ENCODE results near the gene OR51T1.
"Not testable (repeated sequence)": the region's sequence is repeated elsewhere in the genome, so short reads cannot be mapped to it uniquely, and the experiment has no call there.

OR51T1 gene

DNA sequence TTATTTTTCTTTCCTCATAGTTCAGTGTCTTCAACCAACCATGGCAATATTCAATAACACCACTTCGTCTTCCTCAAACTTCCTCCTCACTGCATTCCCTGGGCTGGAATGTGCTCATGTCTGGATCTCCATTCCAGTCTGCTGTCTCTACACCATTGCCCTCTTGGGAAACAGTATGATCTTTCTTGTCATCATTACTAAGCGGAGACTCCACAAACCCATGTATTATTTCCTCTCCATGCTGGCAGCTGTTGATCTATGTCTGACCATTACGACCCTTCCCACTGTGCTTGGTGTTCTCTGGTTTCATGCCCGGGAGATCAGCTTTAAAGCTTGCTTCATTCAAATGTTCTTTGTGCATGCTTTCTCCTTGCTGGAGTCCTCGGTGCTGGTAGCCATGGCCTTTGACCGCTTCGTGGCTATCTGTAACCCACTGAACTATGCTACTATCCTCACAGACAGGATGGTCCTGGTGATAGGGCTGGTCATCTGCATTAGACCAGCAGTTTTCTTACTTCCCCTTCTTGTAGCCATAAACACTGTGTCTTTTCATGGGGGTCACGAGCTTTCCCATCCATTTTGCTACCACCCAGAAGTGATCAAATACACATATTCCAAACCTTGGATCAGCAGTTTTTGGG is at the start of gene OR51T1:
Gene OR51T1, plus strand, starts transcription at position 41 of the 641 bp plus-strand sequence. Its CDS starts 0 bp downstream, at position 41.
- no peak for DNase-seq

- no peak for DNase-seq
Measured at GRCh38 chr11:4839851-4840549, 41.7 kb upstream of the OR51T1 start.

DNA sequence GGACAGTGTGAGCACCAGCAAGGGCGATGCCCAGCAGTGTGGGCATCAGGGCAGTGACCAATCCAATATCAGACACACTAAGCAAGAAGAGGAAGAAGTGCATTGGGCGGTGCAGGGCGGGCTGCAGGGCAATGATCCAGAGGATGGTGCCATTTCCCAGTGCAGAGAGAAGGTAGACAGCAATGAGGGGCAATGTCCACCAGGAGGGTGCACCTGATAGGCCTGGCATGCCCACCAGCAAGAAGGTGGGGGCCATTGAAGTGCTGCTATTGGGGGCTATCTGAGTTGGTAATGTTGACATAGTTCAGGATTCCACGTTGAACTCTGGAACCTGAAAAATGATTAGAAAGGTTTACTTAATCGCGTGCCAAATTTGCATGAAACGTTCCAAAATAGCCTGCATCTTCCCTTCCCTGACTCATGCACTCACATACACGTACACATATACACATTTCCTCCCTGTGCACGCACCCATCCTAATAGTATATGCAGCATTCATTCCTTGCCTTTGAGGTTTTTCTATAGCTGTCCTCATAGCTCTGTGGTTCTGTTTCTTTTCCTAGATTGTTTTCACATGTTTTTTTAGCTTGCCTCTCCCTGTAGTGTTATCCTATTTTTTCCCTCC is 32.7 kb upstream of the OR51T1 start, which contains the start of gene OR51S1:
Gene OR51S1, minus strand, starts transcription at position 301 of the 625 bp plus-strand sequence. Its CDS starts 0 bp downstream, at position 301.
- no peak for DNase-seq

- no peak for DNase-seq
Measured at GRCh38 chr11:4851033-4851432, 30.7 kb upstream of the OR51T1 start.

DNA sequence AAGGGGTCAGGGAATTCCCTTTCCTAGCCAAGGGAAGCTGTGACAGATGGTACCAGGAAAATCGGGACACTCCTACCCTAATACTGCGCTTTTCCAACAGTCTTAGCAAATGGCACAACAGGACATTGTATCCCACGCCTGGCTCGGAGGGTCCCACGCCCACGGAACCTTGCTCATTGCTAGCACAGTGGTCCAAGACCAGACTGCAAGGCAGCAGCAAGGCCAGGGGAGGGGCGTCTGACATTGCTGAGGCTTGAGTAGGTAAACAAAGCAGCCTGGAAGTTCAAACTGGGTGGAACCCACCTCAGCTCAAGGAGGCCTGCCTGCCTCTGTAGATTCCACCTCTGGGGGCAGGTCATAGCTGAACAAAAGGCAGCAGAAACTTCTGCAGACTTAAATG is 27.4 kb upstream of the OR51T1 start:
- not testable (repeated sequence) for DNase-seq

DNA sequence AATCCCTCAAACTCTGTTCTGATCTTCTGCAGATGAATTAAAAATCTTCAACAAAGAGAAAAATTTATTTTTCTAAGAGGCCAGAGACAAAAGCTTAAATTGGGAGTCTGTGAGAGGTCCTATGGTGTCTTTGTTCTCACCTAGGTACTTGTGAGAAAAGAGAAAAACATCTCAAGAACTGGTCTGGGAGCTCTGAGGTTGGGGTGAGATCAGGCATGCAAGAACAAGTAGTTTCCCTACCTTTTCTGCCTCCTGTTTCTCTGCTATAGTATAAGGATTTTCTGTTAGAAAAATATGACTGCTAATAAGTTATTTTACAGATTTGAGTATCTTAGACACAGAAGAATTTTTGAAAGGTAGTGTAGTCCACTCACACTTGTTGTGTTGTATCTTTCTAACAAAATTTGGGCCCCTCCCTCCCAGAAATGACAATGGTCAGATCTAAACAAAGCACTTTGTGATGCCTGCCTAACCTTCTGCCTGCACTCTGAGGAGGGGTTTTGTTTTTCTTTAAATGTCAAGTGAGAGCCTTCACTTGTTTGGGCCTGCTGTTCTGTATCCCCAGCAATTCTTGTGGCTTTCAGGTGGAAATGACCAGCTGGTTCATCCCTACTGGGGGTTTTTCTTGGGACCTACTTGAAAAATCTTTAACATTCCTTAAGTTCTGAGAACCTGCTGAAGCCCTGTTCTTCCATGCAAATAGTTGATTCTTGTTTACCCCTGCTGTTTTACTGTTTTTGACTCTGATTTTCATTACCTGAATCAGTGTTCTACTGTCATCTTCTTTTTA is 19.1 kb upstream of the OR51T1 start:
- DNase-seq: no peak

DNA sequence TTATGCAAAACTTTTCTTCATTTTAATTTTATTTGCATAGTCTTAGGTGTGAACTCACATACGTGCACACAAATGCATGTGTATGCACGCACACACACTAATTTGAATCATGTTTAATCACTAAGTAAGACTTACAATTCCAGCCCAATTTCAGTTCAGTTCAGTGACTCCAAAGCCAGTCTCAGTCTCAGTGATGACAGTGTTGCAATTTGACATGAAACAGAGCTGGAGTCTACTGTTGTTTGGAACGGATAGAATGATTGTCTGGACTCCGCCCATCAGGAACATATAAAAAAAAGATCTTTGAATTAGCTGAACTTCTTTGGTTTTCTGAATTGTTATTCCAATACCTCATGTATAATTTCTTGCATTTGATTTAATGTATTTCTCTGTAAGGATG is 17.8 kb upstream of the OR51T1 start:
- DNase-seq: no peak

GRCh38 chr11:4865855-4866254 is 15.8 kb upstream of the OR51T1 start:
- DNase-seq: no peak

DNA sequence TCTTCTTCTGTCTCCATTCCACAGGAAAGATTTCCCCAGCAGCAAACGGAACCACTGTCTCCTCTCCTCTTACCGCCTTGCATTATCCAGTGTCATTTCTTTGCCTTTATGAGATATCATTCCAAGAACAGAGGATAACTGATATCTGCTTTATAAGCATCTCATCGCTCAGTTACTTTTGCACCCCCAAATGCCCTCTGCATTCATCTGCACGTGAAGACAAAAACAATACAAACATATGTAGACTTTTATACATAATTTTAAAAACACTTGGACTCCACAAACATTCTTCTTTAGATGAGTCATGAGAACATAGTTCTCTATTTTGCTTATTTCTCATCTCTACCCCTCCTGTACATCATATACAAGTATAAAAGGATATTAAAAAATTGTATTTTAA is 512 bp upstream of the OR51T1 start:
- no peak for DNase-seq

- no peak for DNase-seq
Measured at GRCh38 chr11:4882543-4882942, 843 bp downstream of the OR51T1 start.

GRCh38 chr11:4884361-4884760 is 2.7 kb downstream of the OR51T1 start:
- DNase-seq: no peak

GRCh38 chr11:4886186-4886585 is 4.5 kb downstream of the OR51T1 start:
- DNase-seq: no peak

GRCh38 chr11:4887591-4887990 is 5.9 kb downstream of the OR51T1 start:
- no peak for DNase-seq

GRCh38 chr11:4890279-4890678 is 8.6 kb downstream of the OR51T1 start:
- DNase-seq: no peak

DNA sequence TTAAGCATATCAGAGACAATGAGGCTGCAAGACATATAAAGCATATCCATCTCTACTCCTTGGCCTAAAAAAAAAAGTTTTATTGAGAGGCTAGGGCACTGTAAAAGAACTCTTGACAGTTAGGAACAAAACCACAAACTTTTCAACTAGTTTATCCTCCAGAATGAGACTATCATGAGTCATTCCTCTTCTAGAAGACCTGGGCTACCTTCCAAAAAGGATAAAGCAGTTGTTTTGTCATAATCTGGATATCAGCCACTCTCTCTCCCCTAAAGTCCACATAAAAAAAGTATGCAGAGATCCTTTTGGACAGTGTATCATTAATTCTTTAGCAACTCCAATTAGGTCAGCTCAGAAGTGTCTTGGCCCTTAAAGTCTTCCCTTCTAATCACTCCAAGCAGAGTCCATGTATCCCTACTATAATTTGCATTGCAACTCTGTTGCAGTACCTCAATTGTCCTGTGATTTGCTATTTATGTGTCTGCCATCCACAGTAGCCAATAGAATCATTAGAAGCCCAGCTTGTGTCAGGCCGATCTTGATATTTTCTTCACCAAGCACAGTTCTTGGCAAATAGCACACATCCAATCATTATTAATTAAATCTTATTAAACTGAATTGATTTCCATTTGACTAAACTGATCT is 10.4 kb downstream of the OR51T1 start:
- no peak for DNase-seq

GRCh38 chr11:4903484-4903883 is 21.8 kb downstream of the OR51T1 start, which contains the start of gene OR51A7:
TSS of gene OR51A7 (plus strand) at chr11:4903783. CDS start at chr11:4907370, 3,587 bp downstream.
- no peak for DNase-seq

DNA sequence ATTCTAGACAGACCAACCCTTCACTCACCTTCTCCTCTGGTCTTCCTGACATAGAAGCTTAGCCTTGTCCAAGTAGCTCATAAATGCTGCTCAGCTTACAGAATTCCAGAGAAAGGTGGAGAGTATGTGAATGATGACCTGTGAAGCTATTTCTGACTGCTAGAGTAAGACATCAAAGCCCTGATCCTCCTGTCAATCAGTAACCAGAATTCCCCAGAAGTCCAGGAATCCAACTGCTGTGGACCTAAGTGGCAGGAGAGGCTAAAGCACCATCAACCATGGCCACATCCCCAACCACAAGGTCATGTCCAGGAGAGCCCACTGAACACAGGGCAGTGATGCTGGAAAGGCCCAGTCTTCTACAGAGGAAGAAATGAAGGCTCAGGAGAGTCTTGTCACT is 34.9 kb downstream of the OR51T1 start:
- no peak for DNase-seq

DNA sequence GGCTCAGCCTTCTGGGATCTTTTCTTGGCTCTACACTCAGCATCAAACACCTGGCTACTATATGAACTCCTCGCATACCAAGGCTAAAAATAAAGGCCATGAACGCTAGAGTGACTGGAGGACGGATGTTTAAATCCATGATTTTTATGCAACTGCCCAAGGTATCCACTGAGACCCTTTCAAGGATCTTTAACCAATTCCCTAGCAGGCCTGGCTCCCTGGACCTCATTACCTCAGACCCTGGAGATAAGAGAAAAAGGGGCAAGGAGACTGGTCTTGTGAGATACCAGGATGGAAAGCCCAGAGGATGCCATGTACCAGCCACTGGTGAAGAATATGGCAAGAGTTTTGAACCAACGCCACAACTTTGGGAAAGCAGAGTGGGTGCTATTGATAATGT is 37.5 kb downstream of the OR51T1 start, which contains the start of gene OR51G2:
Gene OR51G2, minus strand, starts transcription at position 101 of the 400 bp plus-strand sequence. CDS start 3,687 bp downstream, outside the sequence.
- DNase-seq: no peak

DNA sequence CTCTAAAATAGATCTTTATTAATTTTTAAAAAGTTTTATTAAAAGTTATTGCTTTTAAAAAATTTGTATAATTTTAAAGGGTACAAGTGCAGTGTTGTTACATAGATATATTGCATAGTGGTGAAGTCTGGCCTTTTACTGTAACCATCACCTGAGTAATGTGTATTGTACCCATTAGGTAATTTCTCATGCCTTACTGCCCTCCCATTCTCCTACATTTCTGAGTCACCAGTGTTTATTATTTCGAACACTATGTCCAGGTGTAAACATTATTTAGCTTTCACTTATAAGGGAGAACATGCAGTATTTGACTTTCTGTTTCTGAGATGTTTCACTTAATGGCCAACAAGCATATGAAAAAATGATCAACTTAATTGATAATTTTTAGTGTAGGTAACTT is 40.1 kb downstream of the OR51T1 start:
- no peak for DNase-seq

GRCh38 chr11:4922304-4922703 is 40.6 kb downstream of the OR51T1 start:
- DNase-seq: no peak

DNA sequence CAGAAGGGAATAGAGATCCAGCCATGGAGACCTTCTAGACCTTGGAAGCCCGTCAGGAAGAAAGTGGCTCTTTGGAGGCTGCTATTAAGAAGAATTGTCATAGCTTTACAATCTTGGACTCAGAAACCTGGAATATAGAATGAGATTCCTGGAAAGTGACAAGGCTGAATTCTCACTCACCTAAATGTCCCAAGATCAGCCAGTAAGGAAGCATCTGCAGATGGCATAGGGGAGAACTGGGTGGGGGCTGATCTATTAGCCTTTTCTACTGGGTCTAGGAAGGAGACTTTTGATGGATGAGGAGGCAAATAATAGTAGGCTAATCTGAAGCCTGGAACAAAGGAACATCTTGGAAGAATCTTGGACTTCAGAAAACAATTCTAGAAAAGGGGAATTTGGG is 42.5 kb downstream of the OR51T1 start, which contains the start of gene OR51G1:
Gene OR51G1, minus strand, starts transcription at position 101 of the 400 bp plus-strand sequence. Its CDS starts 0 bp downstream, at position 101.
- no peak for DNase-seq

DNA sequence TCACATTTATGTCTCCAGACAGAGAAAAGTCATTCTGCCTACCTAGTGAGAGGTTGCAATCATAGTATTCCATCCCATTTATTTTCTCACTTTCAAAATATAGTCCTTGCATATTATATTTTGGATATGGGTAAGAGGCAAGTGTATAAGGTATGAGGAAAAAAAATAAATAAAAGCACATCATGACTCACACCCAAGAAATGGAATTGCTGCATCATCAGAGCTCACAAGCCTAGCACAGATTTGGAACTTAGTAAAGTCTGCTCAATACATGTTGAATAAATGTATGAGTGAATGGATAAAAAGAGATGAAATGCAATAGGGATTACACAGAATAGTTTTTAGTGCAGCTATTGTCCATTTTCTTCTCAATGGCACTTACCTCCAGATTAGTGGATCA is 44.9 kb downstream of the OR51T1 start:
- no peak for DNase-seq

Measured in left hindlimb (tissue), 1 donor.